ENCODE results near the gene BRWD1.
"Not testable (repeated sequence)": the region's sequence is repeated elsewhere in the genome, so short reads cannot be mapped to it uniquely, and the experiment has no call there.

The BRWD1 gene

DNA sequence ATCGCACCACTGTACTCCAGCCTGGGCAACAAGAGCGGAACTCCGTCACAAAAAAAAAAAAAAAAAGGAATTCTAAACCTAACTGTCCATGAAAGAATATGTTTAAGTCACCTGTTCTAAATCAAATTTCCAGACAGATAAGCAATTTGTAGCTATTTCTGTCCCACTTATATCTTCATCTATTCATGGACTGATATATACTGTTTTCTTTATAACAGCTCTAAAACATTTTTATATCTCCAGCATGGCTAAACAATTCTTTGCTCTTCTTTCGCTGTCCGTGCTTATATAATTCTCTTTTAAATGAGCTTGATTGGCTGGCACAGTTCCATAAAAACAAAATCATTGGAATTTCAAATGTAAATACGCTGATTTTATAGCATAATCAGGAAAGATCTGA lies 30.5 kb downstream of the BRWD1 start:
- no peak for DNase-seq (ENCODE audit: low spot score)

DNA sequence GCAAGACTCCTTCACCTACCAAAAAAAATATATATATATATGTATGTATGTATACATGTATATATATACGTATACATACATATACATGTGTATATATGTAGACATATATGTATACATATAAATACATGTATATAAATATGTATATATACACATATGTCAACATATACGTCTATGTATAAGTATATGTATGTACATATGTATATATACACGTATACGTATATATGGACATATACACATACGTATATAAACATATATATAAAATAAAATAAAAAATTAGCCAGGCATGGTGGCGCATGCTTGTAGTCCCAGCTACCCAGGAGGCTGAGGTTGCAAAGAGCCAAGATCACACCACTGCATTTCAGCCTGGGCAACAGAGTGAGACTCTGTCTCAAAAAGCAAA lies 31.6 kb downstream of the BRWD1 start:
- DNase-seq (ENCODE audit: low spot score) = no peak

DNA sequence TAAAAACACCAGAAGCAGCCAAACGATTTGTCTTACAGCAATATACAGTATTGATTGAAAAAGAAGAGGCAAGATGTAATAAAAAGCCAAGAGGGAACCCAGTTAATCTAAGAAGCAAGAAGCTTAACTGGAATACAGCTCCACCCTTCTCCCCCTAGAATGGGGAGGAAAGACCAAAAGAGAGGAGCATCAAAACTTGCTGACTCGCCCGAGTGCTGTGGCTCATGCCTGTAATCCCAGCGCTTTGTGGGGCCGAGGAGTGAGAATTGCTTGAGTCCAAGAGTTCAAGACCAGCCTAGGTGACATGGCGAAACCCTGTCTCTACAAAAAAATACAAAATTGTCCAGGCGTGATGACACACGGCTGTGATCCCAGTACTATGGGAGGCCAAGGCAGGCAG lies 32.2 kb downstream of the BRWD1 start:
- no peak for DNase-seq (ENCODE audit: low spot score)

DNA sequence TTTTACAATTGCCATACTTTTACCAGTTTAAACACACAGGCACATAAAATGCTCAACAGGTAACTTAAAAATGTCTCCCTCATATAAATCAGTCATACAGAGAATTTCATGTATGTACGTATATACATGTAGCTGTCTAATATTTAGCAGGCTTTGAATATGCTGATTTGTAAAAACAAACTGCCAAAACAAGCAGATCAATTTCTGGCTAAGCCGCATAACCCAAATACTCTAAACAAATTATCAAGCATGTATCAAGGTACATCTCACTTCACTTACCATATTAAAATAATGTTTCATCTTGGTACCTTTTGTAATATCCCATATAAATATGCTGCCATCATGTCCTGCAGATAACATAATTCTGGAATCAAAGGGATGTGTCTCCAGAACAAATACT lies 43.8 kb downstream of the BRWD1 start:
- DNase-seq (ENCODE audit: low spot score) = no peak

DNA sequence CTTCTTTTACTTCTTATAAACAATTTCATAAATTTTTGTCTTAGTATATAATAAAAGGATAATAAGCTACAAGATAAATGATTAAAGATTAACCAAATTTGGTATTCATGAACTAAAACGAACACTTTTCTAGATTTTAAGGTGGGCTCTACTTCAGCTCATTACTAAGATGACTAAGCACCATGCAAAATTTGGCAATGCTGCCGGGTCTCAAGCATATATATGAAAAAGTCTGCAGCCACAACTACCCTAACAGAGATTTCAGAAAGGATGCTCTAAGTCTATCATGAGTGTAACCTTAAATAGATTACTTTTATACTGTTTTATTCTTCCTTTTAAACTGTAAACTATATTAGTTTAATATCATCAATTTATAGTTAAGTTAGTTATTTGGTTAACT lies 47.8 kb downstream of the BRWD1 start:
- no peak for DNase-seq (ENCODE audit: low spot score)

DNA sequence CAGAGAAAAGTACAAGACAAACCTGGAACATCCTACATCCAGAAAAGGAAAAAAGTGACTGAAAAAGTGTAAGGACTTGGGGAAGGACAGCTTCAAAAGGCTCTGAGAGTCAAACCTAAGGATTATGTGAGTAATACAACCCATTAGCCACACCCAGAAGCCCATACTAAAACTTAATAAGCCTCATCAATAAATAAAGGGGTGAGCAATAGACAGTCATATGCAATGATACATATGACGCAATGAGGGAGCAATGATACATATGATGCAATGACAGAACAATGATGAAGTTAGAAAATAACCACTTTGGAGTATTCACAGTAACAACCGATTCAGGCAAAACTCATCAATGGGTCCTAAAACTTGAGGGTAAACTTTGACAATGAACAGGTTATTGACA lies 50.1 kb downstream of the BRWD1 start:
- DNase-seq (ENCODE audit: low spot score) = no peak

DNA sequence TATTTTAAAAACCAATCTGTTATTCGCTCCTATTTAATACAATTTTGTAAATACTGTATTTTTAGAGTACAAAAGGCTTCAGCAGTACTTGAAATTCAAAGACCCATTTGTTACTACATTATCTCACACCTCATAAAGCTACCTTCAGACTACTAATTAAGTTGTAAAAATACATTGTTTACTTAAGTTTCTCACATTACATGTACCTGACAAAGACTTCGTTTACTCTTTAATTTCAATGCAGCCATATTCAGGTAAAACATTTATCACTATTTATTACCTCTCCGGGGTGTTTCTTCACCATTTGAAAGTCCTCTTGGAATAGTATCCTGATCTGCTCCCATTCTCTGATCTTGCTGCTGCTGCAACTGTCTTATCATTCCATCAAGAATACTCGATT lies 55.2 kb downstream of the BRWD1 start:
- no peak for DNase-seq (ENCODE audit: low spot score)

DNA sequence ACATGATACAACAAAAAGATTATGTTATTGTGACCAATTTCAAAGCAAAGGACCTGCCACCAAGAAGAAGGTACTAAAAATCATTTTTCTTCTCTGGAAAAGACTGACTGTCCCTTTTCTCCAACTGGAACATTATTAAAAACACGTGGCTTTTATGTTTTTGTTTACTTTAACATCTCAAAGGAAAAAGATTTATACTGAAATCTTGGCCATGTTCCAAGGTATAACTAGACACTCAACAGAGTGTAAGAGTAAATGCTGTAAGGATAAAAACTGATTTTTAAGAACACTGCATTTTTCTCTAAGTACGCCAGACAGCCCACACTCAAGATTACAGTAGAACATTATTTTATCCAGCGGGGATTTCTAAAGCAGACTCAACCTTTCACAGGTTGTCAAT lies 62.1 kb downstream of the BRWD1 start:
- no peak for DNase-seq (ENCODE audit: low spot score)

DNA sequence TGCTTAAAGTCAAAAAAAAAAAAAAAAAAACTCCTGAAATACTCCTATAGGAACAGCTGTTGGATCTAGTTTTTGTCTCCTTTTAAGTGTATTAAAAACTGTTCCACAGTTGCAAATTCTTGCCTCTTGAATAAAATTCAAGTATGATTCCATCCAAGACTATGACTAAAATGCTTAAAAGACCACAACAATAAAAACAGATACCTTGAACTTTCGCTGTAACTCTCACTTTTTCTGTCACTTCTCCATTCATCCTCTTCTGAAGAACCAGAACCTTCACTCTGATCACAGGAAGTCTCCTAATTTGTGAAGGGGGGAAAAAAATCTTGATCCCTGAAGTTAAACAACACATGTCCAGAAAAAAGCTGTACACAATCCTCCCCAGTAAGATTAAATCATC lies 75.2 kb downstream of the BRWD1 start:
- no peak for DNase-seq (ENCODE audit: low spot score)

DNA sequence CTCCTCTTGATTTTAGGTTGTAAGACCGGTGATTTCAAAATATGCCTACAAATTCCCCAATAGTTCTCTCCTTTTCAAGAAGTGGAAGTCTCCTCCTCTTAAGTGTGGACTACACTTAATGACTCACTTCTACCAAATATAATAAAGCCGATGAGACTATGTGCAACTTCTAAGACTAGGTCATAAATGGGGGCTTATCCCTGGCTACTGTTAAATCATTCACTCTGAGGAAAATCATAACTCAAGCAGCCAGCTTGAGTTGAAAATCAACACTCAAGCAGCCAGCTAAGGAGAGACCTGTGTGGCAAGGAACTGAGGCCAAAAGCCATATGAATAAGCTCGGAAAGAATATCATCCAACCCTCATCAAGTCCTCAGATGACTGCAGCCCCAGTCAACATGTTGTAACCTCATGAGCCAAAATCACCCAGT lies 80.6 kb downstream of the BRWD1 start:
- no peak for DNase-seq (ENCODE audit: low spot score)

DNA sequence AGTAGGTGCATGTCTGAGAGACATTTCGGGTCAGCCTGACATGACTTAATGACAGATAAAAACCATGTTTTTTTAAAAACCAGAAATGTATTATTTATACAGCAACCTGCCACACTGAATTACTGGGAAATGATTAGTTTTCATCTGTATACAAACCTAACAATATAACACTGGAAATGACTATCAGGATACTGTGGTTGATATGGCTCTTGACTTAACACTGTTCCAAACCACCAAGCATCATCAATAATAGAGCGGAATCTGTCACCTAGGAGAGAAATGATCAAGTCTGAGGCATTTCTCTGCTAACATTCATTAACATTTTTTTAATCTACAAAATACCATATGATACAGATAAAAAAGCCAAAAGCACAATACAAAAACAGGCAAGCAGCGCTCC lies 88.5 kb downstream of the BRWD1 start:
- DNase-seq (ENCODE audit: low spot score) = no peak

DNA sequence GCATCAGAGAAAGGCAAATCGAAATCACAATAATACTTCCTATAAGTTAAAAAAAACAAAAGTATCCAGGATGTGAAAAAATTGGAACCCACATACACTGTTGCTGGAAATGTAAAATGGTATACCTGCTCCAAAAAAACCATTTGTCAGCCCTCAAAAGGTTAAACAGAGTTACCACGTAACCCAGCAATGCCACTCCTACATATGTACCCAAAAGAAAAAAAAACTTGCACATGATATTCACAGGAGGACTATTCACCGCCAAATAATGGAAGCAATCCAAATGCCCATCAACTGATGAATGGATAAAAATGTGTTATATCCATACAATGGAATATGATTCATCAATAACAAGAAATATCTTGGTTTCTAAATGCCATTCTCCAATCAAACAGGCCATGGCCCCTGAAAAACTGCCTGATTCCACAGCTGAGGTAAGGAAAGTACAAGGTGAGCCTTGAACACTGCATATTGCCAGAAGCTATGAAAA lies 91.4 kb downstream of the BRWD1 start:
- DNase-seq (ENCODE audit: low spot score) = no peak

DNA sequence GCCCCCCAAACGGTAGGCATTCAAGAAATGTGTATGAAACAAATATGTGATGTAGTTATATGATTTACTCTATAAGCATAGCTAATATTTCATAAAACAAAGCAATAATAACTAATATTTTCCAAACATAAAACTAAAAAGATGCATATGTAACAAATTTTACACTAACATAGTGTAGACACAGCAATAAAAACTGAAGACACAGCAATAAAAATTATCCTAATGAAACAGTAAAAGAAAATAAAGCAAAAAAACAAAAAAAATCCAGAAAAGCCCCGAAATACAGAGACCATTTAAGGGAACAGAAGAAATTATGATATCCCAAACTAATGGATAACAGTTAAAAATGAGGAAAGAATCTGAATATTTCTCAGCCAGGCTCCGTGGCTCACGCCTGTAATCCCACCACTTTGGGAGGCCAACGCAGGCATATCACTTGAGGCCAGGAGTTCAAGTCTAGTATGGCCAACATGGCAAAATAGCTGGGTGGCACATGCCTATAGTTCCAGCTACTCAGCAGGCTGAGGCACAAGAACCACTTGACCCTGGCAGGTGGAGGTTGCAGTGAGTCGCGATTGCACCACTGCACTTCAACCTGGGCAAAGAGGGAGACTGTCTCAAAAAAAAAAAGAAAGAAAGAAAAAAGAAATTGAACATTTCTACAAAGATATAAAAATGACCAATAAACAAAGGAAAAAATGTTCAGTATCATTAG lies 92.0 kb downstream of the BRWD1 start:
- DNase-seq (ENCODE audit: low spot score) = no peak

DNA sequence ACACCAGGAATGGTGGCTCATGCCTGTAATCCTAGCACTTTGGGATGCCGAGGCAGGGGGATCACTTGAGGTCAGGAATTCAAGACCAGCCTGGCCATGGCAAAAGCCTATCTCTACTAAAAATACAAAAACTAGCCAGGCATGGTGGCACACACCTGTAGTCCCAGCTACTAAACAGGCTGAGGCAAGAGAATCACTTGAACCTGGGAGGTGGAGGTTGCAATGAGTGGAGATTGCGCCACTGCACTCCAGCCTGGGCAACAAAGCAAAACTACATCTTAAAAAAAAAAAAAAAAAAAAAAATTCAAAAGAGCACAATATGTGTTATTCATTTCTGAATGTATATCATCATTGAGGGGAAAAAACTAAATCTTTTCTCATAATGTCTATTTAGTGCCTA lies 92.6 kb downstream of the BRWD1 start:
- DNase-seq (ENCODE audit: low spot score) = not testable (repeated sequence)

DNA sequence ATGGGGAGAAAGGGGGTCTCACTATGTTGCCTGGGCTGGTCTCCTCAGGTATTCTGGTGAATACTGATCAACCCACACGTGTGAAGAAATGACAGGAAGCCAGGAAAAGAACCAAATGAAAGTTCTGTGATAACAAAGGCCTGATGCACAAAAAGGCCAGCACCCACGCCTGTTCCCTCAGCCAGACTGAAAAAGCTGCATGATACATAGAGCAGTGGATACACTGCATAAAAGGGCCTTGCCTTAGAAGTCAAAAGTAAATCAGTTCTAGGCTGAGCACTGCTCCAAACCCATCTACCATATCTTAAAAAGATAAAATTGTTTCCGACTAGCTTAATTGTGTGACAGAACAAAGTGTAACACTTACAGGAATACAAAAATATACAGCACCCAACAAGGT lies 93.3 kb downstream of the BRWD1 start:
- DNase-seq (ENCODE audit: low spot score) = no peak

DNA sequence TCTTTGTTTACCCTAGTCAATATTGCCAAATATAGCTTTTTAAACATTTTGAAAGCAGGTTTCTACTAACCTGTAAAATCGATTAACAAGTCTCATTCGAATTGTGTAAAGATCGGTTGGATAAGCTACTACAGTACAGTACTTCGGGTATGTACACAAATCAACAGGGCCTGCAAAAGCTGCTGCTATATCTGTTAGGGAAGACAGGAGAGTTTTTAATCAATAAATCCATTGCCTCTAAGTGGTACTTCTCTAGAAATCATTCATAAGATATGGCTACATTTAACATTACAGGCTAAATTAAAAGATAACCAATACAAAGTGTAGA lies 95.4 kb downstream of the BRWD1 start:
- DNase-seq (ENCODE audit: low spot score) = no peak

DNA sequence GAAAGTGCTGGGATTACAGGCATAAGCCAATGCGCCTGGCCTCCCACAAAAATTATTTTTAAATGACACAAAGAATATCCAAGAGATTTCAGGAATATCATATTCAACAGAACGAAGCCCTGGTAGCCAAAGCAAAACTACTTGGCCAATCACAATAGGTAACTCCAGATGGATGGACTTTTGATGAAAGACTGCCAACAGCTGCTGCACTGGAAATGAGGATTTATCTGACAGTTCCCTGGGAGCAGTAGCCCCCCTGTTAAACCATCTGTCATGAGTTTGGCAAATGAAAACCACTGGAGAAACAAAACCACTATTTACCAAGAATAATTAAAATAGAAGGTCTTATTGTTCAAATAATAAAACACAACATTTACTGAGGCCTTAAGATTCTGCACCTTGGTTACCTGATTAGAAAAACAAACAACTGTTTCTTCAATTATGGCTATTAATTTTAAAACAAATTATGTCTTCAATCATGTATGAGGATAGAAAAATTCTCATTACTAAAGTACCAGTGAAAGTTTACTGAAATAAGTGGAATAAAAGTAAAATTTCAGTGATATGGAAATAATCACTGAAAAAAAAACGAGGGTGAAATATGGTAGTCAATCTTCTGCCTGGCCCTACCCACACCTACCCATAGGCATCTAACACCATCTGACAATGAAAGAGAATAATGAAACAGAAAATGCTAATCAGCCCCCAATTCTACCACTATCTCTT lies 95.9 kb downstream of the BRWD1 start:
- DNase-seq (ENCODE audit: low spot score) = no peak

DNA sequence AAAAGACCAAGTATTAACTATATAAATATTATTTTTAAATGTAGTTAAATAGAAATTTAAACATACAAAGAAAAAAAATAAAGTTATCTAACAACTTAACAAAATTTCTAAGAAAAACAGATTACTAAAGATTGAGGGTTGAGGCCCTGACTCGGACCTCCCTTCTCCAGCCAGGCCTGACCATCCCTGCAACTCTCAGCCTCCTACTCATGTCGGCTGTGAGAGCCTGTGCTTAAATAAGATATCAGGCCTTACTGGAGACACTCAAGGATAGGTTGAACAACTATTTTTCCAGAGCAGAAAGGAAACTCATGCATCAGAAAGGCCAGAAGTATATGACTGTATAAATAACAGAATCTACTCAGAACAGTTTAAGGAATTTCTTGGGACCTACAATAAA lies 97.1 kb downstream of the BRWD1 start:
- DNase-seq (ENCODE audit: low spot score) = no peak

DNA sequence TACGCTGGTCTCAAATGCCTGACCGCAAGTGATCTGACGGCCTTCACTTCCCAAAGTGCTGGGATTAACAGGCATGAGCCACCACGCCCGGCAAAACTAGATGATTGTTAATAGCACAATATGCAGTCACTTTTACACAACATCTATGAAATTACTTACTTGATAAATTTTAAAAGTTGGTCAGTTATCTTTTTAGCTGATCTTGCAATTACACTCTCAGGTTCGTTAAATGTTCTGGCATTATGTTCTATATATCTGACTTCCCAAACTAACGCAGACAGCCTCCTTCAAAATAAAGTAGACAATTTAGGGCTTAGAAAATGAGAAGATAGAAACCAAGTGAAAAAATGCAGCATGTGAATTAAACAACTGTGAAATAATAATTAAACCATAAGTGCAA lies 98.4 kb downstream of the BRWD1 start:
- DNase-seq (ENCODE audit: low spot score) = no peak

DNA sequence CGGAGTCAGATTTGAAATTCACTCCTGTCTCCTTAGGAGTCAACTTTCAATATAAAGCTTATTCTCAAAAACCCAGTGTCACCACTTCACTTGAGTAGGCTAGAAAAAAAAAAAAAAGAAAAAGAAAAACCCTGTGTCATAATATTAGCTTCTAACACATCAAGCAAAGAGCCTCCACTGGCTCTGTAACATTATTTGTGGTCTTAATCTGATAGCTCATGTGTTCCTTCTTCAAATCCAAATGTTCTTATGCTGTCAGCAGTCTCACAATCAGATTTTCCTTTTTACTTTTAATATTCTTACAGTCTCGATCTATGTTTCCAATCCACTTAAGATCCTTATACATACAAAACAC lies 104.1 kb downstream of the BRWD1 start:
- no peak for DNase-seq (ENCODE audit: low spot score)

DNA sequence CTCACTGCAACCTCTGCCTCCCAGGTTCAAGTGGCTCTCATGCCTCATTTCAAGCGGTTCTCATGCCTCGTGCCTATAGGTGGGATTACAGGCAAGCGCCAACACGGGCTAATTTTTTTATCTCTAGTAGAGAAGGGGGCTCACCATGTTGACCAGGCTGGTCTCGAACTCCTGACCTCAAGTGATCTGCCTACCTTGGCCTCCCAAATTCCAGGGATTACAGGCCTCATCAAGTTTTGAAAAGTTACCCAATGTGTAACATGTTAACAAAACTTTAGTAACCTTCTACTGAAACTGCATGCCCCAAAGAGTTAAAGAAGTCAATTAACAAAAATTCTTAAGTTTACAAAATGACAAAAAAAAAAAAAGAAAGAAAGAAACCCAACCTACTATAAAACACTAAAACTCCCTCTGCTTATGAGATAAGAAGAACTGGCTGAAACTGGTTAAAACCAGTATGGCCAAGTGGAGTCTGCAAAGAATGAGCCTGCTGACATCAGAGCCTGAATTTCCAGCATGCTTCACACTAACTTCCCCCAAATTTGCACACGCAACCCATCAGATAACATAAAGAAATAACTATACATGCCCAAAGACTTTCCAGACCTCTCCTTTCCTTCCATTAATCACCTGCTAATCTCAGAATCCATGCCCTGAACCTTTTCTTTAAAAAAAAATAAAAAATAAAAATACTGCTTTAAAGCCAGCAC lies 104.7 kb downstream of the BRWD1 start:
- no peak for DNase-seq (ENCODE audit: low spot score)

DNA sequence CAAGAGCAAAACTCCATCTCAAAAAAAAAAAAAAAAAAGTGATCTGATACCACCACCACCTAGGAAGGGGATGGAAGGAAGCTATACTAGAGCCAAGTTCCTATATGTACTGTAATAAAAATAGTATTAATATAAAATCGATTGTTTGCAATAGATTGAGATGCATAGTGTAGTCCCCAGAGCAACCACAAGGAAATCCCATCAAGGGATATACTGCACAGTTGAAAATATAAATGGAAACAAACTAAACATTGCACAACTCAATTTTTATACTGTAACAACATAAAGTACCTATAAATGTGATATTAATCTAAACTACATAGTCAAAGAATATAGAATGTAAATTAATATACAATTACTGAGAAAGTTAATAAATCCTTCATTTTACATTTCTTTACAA lies 109.3 kb downstream of the BRWD1 start:
- no peak for DNase-seq (ENCODE audit: low spot score)

DNA sequence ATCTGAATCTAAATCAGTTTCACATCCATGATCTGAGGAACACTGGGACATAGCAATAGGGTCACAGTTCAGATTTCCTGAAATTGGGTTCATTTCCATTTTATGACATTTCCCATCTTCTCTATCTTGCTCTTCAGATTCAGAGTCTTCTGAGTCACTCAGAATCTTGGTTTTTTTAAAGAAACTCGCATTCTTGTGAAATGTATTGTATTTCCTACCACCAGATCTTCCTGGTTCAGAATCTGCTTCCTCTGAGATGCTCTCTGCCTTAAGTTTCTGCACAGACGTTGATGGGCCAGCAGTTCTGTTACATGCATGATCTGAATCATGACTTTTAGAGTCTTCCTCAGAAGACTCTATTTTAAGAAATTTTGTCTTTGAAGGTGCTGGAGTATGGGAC lies 114.6 kb downstream of the BRWD1 start:
- DNase-seq (ENCODE audit: low spot score) = no peak
